Urinary bladder (tissue), 4 donors: ENCODE measurements around the gene NLGN1. TPM values are rescaled to one million over a fixed set of nuclear protein-coding genes. Genes with fewer than 3 reads are reported as not detected.
"Not testable (repeated sequence)": the region's sequence is repeated elsewhere in the genome, so short reads cannot be mapped to it uniquely, and the experiment has no call there.

Experiments
- DNase-seq: peaks from one replicate; pipeline ENCODE4 v3.0.0-alpha.2; 2015; ENCODE audit errors: extremely low spot score
- H3K27ac ChIP-seq: one replicate; pipeline ENCODE4 v1.5.1; 2013; ENCODE audit warnings: low read depth, mild to moderate bottlenecking, moderate library complexity
- H3K36me3 ChIP-seq: one replicate; pipeline ENCODE4 v1.6.1; 2013; ENCODE audit warnings: mild to moderate bottlenecking, moderate library complexity; ENCODE audit not compliant: insufficient read depth
- H3K4me1 ChIP-seq: one replicate; pipeline ENCODE4 v1.6.1; 2013; ENCODE audit warnings: mild to moderate bottlenecking, moderate library complexity; ENCODE audit not compliant: insufficient read depth
- H3K4me3 ChIP-seq: one replicate; pipeline ENCODE4 v1.5.1; 2013; ENCODE audit warnings: low read depth, low read length
- WGBS: extraction: QIAGEN DNeasy Blood & Tissue Kit; methylation state at CpG from one replicate; pipeline ENCODE4 v1.1.7; 2013; 5-methylcytosine and 5-hydroxymethylcytosine counted together
- polyA plus RNA-seq: library from polyadenylated mRNA; stranded (reverse); fragments of 200-250 nt; gene quantifications from one replicate; pipeline ENCODE4 v1.2.3, GENCODE V29; 2013
- total RNA-seq: library from RNA; depleted of rRNA; stranded (reverse); fragments of >200 nt; gene quantifications from one replicate; pipeline ENCODE4 v1.2.3, GENCODE V29; 2014
- donor health status: healthy with polysubstance abuse.
- donor health status: healthy.

The NLGN1 gene
- total and polyA plus RNA-seq, 2 donors = 8.4 to 51.8 TPM

GRCh38 chr3:173402656-173403055 lies 5.1 kb downstream of the NLGN1 start:
- no peak overlapping the region for H3K27ac ChIP-seq
- H3K36me3 ChIP-seq = no peaks in the 10 kb centered on the region
- no peak overlapping the region for H3K4me3 ChIP-seq
- DNase-seq = no peak
- H3K4me1 ChIP-seq = no peaks in the 10 kb centered on the region
- WGBS = 76% methylated on average over 2 of the region's 2 CpGs

- no peak for DNase-seq
- WGBS = 30% methylated on average over 1 of the region's 1 CpG
- no peak overlapping the region for H3K27ac ChIP-seq
- no peak overlapping the region for H3K4me3 ChIP-seq
- H3K4me1 ChIP-seq = no peaks in the 10 kb centered on the region
- H3K36me3 ChIP-seq = no peaks in the 10 kb centered on the region
Observed at GRCh38 chr3:173403376-173403775, 5.8 kb downstream of the NLGN1 start.

GRCh38 chr3:173404156-173404555 lies 6.6 kb downstream of the NLGN1 start:
- H3K4me3 ChIP-seq = no peak overlapping the region
- no peaks in the 10 kb centered on the region for H3K36me3 ChIP-seq
- H3K27ac ChIP-seq = no peak overlapping the region
- no peaks in the 10 kb centered on the region for H3K4me1 ChIP-seq
- 97% methylated on average over 1 of the region's 1 CpG for WGBS
- DNase-seq = no peak

- H3K4me1 ChIP-seq = no peaks in the 10 kb centered on the region
- no peak overlapping the region for H3K27ac ChIP-seq
- DNase-seq = no peak
Observed at GRCh38 chr3:173410436-173410835, 12.9 kb downstream of the NLGN1 start.

GRCh38 chr3:173410849-173411248 lies 13.3 kb downstream of the NLGN1 start:
- no peak for DNase-seq
- no peak overlapping the region for H3K27ac ChIP-seq
- WGBS = 55% methylated on average over 1 of the region's 1 CpG
- no peaks in the 10 kb centered on the region for H3K36me3 ChIP-seq
- H3K4me3 ChIP-seq = no peak overlapping the region
- H3K4me1 ChIP-seq = no peaks in the 10 kb centered on the region

More at GRCh38 chr3:173410436-173410835, 12.9 kb downstream of the NLGN1 start:
- Histone ChIP-seq H3K4me3 (no peak overlapping the region), H3K36me3 (no peaks in the 10 kb centered on the region)

- no peak for DNase-seq
- WGBS = 28% methylated on average over 5 of the region's 5 CpGs
Observed at GRCh38 chr3:173411375-173411973, 13.9 kb downstream of the NLGN1 start.

GRCh38 chr3:173416070-173416469 lies 18.5 kb downstream of the NLGN1 start:
- H3K4me1 ChIP-seq = no peaks in the 10 kb centered on the region
- H3K36me3 ChIP-seq = no peaks in the 10 kb centered on the region
- H3K4me3 ChIP-seq = no peak overlapping the region
- no peak overlapping the region for H3K27ac ChIP-seq
- WGBS = 91% methylated on average over 1 of the region's 1 CpG
- DNase-seq = no peak

More at GRCh38 chr3:173411375-173411973, 13.9 kb downstream of the NLGN1 start:
- no peaks in the 10 kb centered on the region for H3K36me3 ChIP-seq
- H3K27ac ChIP-seq = no peak overlapping the region
- no peak overlapping the region for H3K4me3 ChIP-seq
- H3K4me1 ChIP-seq = no peaks in the 10 kb centered on the region

GRCh38 chr3:173429076-173429475 lies 31.5 kb downstream of the NLGN1 start:
- WGBS = 92% methylated on average over 5 of the region's 5 CpGs
- Histone ChIP-seq H3K27ac (no peak overlapping the region), H3K36me3 (no peaks in the 10 kb centered on the region), H3K4me1 (no peaks in the 10 kb centered on the region), H3K4me3 (no peak overlapping the region)
- DNase-seq = no peak

GRCh38 chr3:173429527-173429926 lies 32.0 kb downstream of the NLGN1 start:
- no peaks in the 10 kb centered on the region for H3K4me1 ChIP-seq
- no peaks in the 10 kb centered on the region for H3K36me3 ChIP-seq
- H3K27ac ChIP-seq = no peak overlapping the region
- 90% methylated on average over 1 of the region's 1 CpG for WGBS
- no peak overlapping the region for H3K4me3 ChIP-seq
- DNase-seq = no peak

GRCh38 chr3:173430576-173430975 lies 33.0 kb downstream of the NLGN1 start:
- Histone ChIP-seq H3K4me3 (no peak overlapping the region), H3K27ac (no peak overlapping the region), H3K4me1 (no peaks in the 10 kb centered on the region), H3K36me3 (no peaks in the 10 kb centered on the region)
- no peak for DNase-seq
- WGBS = 59% methylated on average over 2 of the region's 2 CpGs

GRCh38 chr3:173439004-173439403 lies 41.5 kb downstream of the NLGN1 start:
- Histone ChIP-seq H3K4me1 (no peaks in the 10 kb centered on the region), H3K4me3 (no peak overlapping the region), H3K36me3 (no peaks in the 10 kb centered on the region), H3K27ac (no peak overlapping the region)
- 94% methylated on average over 1 of the region's 1 CpG for WGBS
- DNase-seq = no peak

- H3K27ac ChIP-seq = no peak overlapping the region
- H3K36me3 ChIP-seq = no peaks in the 10 kb centered on the region
- 72% methylated on average over 3 of the region's 3 CpGs for WGBS
- no peak overlapping the region for H3K4me3 ChIP-seq
- H3K4me1 ChIP-seq = no peaks in the 10 kb centered on the region
- DNase-seq = no peak
Observed at GRCh38 chr3:173440514-173440913, 43.0 kb downstream of the NLGN1 start.

- H3K36me3 ChIP-seq, H3K27ac ChIP-seq, DNase-seq, H3K4me3 ChIP-seq, H3K4me1 ChIP-seq: not testable (repeated sequence)
- WGBS = 96% methylated on average over 10 of the region's 10 CpGs
Observed at GRCh38 chr3:173451561-173451960, 54.0 kb downstream of the NLGN1 start.

- Histone ChIP-seq H3K4me1 (no peaks in the 10 kb centered on the region), H3K27ac (no peak overlapping the region), H3K36me3 (no peaks in the 10 kb centered on the region), H3K4me3 (no peak overlapping the region)
- WGBS = 85% methylated on average over 3 of the region's 3 CpGs
- DNase-seq = no peak
Observed at GRCh38 chr3:173463250-173463649, 65.7 kb downstream of the NLGN1 start.

- Histone ChIP-seq H3K27ac (no peak overlapping the region), H3K4me1 (no peaks in the 10 kb centered on the region), H3K36me3 (no peaks in the 10 kb centered on the region), H3K4me3 (no peak overlapping the region)
- 80% methylated on average over 1 of the region's 1 CpG for WGBS
- DNase-seq = no peak
Observed at GRCh38 chr3:173465112-173465511, 67.6 kb downstream of the NLGN1 start.
